Caco-2 (cell line): Measurements from ENCODE around the gene CCT4. TPM values are rescaled to one million over a fixed set of nuclear protein-coding genes. Genes with fewer than 3 reads are reported as not detected.

Experiments
- BruUV-seq: library from RNA; stranded (reverse); fragments of 400-500 nt; replicated peaks from 2 replicates; lab custom pipeline; 2021; lab: Mats Ljungman, UMichigan
- CTCF ChIA-PET: fragments of 300-600 bp; sonication (Branson Sonifier 250); formaldehyde crosslinking; loops from one replicate; lab custom pipeline; 2022; ENCODE audit warnings: antibody characterized with exemption; lab: Charles Lee
- POLR2A ChIA-PET: fragments of 300-600 bp; sonication (Branson Sonifier 250); formaldehyde crosslinking; loops from one replicate; lab custom pipeline; 2022; ENCODE audit warnings: antibody characterized with exemption; lab: Charles Lee
- DNase-seq, 2 experiments: peaks; one replicate each; pipeline versions ENCODE4 v3.0.0 to v3.0.0-alpha.2; 2020 to 2022
- H3K27me3 ChIP-seq: replicated peaks from 2 replicates; pipeline ENCODE4 v1.6.0; 2011; ENCODE audit warnings: low read length; ENCODE audit not compliant: control insufficient read depth, insufficient read depth
- H3K36me3 ChIP-seq: 2 replicates; pipeline ENCODE4 v1.5.1; 2011; ENCODE audit warnings: low read length; ENCODE audit not compliant: control insufficient read depth, insufficient read depth
- H3K4me1 ChIP-seq: fragments of 250-450 bp; sonication (Bioruptor Pico); 2 replicates; pipeline ENCODE4 v1.5.1; 2020; ENCODE audit warnings: mild to moderate bottlenecking
- H3K4me3 ChIP-seq: 2 replicates; pipeline ENCODE4 v1.5.1; 2011; ENCODE audit warnings: low read depth, mild to moderate bottlenecking, control low read depth, low read length
- H3K9me3 ChIP-seq: fragments of 250-450 bp; sonication (Bioruptor Pico); 2 replicates; pipeline ENCODE4 v1.5.1; 2020; ENCODE audit warnings: mild to moderate bottlenecking, moderate library complexity
- H3K27ac Mint-ChIP-seq: one replicate; pipeline ENCODE4 v1.8.0; 2022; ENCODE audit warnings: mixed read lengths; ENCODE audit not compliant: unreplicated experiment
- H3K27me3 Mint-ChIP-seq: one replicate; pipeline ENCODE4 v1.8.0; 2022; ENCODE audit warnings: mixed read lengths; ENCODE audit not compliant: insufficient read depth, unreplicated experiment
- H3K36me3 Mint-ChIP-seq: one replicate; pipeline ENCODE4 v1.8.0; 2022; ENCODE audit warnings: mild to moderate bottlenecking, mixed read lengths; ENCODE audit not compliant: insufficient read depth, unreplicated experiment
- H3K4me1 Mint-ChIP-seq: one replicate; pipeline ENCODE4 v1.8.0; 2022; ENCODE audit warnings: low read depth, mixed read lengths; ENCODE audit not compliant: unreplicated experiment
- H3K4me3 Mint-ChIP-seq: one replicate; pipeline ENCODE4 v1.8.0; 2022; ENCODE audit warnings: mild to moderate bottlenecking, moderate library complexity, mixed read lengths; ENCODE audit not compliant: unreplicated experiment
- H3K9me3 Mint-ChIP-seq: one replicate; pipeline ENCODE4 v1.8.0; 2022; ENCODE audit warnings: mixed read lengths; ENCODE audit not compliant: unreplicated experiment
- intact Hi-C: fragments of 100-400 bp; cut with micrococcal nuclease; formaldehyde crosslinking; loops from one replicate; pipeline ENCODE4 v1.10.0; 2022; ENCODE audit not compliant: unreplicated experiment
- total RNA-seq: library from RNA; stranded (reverse); gene quantifications from 2 replicates; pipeline ENCODE4 v1.2.3, GENCODE V29; 2022
- TF ChIP-seq, protein P1 (sequence below), 2 experiments: fragments of 200-600 bp in 1 of 2; IDR thresholded peaks; 1 replicate in 1 of 2; 2 replicates in 1 of 2; pipeline versions ENCODE4 v1.5.1 to v1.8.0; 2011 to 2022; ENCODE audit warnings: antibody characterized with exemption in 1 of 2, control low read depth in 1 of 2, inconsistent platforms in 1 of 2, low read depth in 1 of 2, low read length in 1 of 2, mild to moderate bottlenecking in 1 of 2, moderate library complexity in 1 of 2; ENCODE audit not compliant: insufficient read depth in 1 of 2, severe bottlenecking in 1 of 2, unreplicated experiment in 1 of 2

Gene CCT4
- total RNA-seq, 1 experiment from 2014 or later, result 307 TPM

DNA sequence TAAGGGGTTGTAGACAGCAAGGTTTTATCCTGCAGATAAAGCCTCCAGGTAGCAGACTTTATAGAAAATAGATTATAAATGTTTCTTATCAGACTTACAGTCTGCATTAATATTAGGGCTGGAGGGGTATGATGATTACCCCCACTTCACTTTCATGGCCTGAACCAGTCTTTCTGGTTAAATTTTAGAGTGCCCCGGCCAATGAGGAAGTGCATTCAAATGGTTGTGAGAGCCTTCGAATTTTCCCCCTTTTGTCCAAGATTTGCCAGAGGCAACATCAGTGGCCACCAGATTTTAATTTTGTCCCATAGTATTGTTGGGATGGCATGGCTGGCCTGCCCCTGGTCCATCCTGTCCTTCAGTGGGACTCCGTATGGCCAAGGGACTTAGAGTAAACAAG is 48.6 kb upstream of the CCT4 start:
- H3K4me3 Mint-ChIP-seq, result no peak overlapping the region
- TF ChIP-seq, protein P1, sequence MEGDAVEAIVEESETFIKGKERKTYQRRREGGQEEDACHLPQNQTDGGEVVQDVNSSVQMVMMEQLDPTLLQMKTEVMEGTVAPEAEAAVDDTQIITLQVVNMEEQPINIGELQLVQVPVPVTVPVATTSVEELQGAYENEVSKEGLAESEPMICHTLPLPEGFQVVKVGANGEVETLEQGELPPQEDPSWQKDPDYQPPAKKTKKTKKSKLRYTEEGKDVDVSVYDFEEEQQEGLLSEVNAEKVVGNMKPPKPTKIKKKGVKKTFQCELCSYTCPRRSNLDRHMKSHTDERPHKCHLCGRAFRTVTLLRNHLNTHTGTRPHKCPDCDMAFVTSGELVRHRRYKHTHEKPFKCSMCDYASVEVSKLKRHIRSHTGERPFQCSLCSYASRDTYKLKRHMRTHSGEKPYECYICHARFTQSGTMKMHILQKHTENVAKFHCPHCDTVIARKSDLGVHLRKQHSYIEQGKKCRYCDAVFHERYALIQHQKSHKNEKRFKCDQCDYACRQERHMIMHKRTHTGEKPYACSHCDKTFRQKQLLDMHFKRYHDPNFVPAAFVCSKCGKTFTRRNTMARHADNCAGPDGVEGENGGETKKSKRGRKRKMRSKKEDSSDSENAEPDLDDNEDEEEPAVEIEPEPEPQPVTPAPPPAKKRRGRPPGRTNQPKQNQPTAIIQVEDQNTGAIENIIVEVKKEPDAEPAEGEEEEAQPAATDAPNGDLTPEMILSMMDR (IDR thresholded peaks at IDR 0.05; ENCODE audit: insufficient read depth in 1 of 2, low read depth in 1 of 2, low read length in 1 of 2, severe bottlenecking in 1 of 2, unreplicated experiment in 1 of 2), result no peak

DNA sequence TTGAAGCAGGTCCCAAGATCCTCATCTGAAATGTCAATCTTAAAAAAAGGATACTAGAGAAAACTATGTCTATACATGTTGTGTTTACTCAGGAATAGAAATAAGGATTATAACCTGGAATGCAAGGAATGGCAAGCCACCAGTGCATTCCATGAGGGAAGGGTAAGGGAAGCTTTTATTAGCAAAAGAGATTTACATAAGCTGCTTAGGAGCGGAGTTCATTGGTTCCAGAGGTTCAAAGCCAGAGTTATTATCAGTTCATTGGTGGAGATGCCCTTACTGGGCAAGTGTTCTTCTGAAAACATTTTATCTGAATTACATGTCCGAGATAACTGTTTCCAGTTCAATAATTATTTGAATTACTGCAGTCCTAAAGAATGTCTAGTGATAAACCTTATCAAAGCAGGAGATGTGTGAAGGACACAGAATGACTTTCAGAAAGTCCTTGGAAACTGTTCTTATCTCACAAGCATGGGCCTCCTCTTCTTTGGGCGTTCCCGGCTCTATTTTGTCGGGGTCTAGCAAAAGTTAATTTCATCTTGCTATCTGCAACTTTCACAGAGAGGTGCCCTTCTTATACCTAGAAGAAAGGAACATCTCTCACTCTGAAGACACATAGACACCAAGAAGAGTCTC is 40.5 kb upstream of the CCT4 start:
- no peaks in the 10 kb centered on the region for H3K36me3 ChIP-seq
- Mint-ChIP-seq H3K4me3 (no peak overlapping the region), H3K27me3 (no peaks in the 10 kb centered on the region), H3K4me1 (peaks cover 29% of the 10 kb centered on the region), H3K9me3 (peaks cover 21% of the 10 kb centered on the region), H3K27ac (peak overlapping the region; percentile 56), H3K36me3 (peaks cover 25% of the 10 kb centered on the region)
- POLR2A ChIA-PET, result no interaction called here
- H3K9me3 ChIP-seq, result peaks cover 27% of the 10 kb centered on the region
- intact Hi-C loops, result loop anchor here (1.0 to 2.0 kb wide), 3 partner anchors 16 to 33 kb away; no protein-coding TSS in a partner anchor
- DNase-seq, result peak; percentile 74 to 76
- no TSS peak for BruUV-seq
- H3K4me1 ChIP-seq, result peaks cover 34% of the 10 kb centered on the region
- CTCF ChIA-PET, result interaction anchor here (1.0 kb wide), 1 partner anchor 482 kb away, joined by 3 read pairs; no protein-coding TSS in a partner anchor
- TF ChIP-seq, protein P1 (IDR thresholded peaks at IDR 0.05; ENCODE audit: insufficient read depth in 1 of 2, low read depth in 1 of 2, low read length in 1 of 2, severe bottlenecking in 1 of 2, unreplicated experiment in 1 of 2), result no peak
- H3K27me3 ChIP-seq, result no peaks in the 10 kb centered on the region
- H3K4me3 ChIP-seq, result no peak overlapping the region

More for the DNA sequence above, 48.6 kb upstream of the CCT4 start:
- no peaks in the 10 kb centered on the region for H3K36me3 Mint-ChIP-seq
- H3K9me3 Mint-ChIP-seq, result no peaks in the 10 kb centered on the region
- H3K27ac Mint-ChIP-seq, result no peak overlapping the region
- intact Hi-C loops, result no loop called here
- no peaks in the 10 kb centered on the region; the same call in 1 of the 2 replicates for H3K9me3 ChIP-seq
- ChIA-PET POLR2A (no interaction called here), CTCF (no interaction called here)
- peaks cover 12% of the 10 kb centered on the region for H3K4me1 Mint-ChIP-seq
- H3K4me3 ChIP-seq, result no peak overlapping the region
- no TSS peak for BruUV-seq
- H3K27me3 ChIP-seq, result no peaks in the 10 kb centered on the region
- peaks cover 18% of the 10 kb centered on the region for H3K4me1 ChIP-seq
- no peak for DNase-seq
- no peaks in the 10 kb centered on the region for H3K27me3 Mint-ChIP-seq
- H3K36me3 ChIP-seq, result no peaks in the 10 kb centered on the region

- Histone ChIP-seq H3K27me3 (no peaks in the 10 kb centered on the region), H3K4me3 (no peak overlapping the region), H3K9me3 (peaks cover 27% of the 10 kb centered on the region), H3K4me1 (peaks cover 39% of the 10 kb centered on the region), H3K36me3 (no peaks in the 10 kb centered on the region)
- Mint-ChIP-seq H3K36me3 (peaks cover 25% of the 10 kb centered on the region), H3K4me3 (no peak overlapping the region), H3K9me3 (peaks cover 21% of the 10 kb centered on the region), H3K4me1 (peaks cover 29% of the 10 kb centered on the region), H3K27me3 (no peaks in the 10 kb centered on the region), H3K27ac (peak overlapping the region; percentile 12)
- intact Hi-C loops, result no loop called here
- DNase-seq, result no peak
- TF ChIP-seq, protein P1 (IDR thresholded peaks at IDR 0.05; ENCODE audit: insufficient read depth in 1 of 2, low read depth in 1 of 2, low read length in 1 of 2, severe bottlenecking in 1 of 2, unreplicated experiment in 1 of 2), result no peak
- CTCF ChIA-PET, result no interaction called here
- BruUV-seq, result no TSS peak
- POLR2A ChIA-PET, result no interaction called here
Observed at GRCh38 chr2:61926531-61927477, 38.3 kb upstream of the CCT4 start.
